ENCODE results near the gene C15orf61. TPM values are rescaled to one million over a fixed set of nuclear protein-coding genes. Genes with fewer than 3 reads are reported as not detected.

The C15orf61 gene
- total RNA-seq, 1 experiment from 2014 or later: 3.9 TPM

GRCh38 chr15:67578020-67578600 is 57.2 kb downstream of the C15orf61 start:
- ChIA-PET CTCF (no interaction called here), POLR2A (ENCODE audit: unreplicated experiment) (no interaction called here)
- no peaks in the 10 kb centered on the region for H3K9me2 ChIP-seq (replicated peaks; ENCODE audit: low read length)
- TF ChIP-seq EZH2phosphoT487 (IDR thresholded peaks at IDR 0.05; ENCODE audit: borderline replicate concordance, low read length): no peak
- TF ChIP-seq, protein P1, sequence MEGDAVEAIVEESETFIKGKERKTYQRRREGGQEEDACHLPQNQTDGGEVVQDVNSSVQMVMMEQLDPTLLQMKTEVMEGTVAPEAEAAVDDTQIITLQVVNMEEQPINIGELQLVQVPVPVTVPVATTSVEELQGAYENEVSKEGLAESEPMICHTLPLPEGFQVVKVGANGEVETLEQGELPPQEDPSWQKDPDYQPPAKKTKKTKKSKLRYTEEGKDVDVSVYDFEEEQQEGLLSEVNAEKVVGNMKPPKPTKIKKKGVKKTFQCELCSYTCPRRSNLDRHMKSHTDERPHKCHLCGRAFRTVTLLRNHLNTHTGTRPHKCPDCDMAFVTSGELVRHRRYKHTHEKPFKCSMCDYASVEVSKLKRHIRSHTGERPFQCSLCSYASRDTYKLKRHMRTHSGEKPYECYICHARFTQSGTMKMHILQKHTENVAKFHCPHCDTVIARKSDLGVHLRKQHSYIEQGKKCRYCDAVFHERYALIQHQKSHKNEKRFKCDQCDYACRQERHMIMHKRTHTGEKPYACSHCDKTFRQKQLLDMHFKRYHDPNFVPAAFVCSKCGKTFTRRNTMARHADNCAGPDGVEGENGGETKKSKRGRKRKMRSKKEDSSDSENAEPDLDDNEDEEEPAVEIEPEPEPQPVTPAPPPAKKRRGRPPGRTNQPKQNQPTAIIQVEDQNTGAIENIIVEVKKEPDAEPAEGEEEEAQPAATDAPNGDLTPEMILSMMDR (conservative IDR thresholded peaks at IDR 0.05; ENCODE audit: low read depth, low read length): no peak
- no peak for TF ChIP-seq EZH2 (IDR thresholded peaks at IDR 0.05; ENCODE audit: low read length, unreplicated experiment)
- H3F3A ChIP-seq (ENCODE audit: low read length, unreplicated experiment): no peaks in the 10 kb centered on the region
- no TSS peak for BruUV-seq (replicated peaks)
- no peak overlapping the region for H3K9ac ChIP-seq (ENCODE audit: low read length)
- no peak overlapping the region for H3K4me3 ChIP-seq (ENCODE audit: low read length)
- H3K4me1 ChIP-seq (ENCODE audit: insufficient read depth, low read length): no peaks in the 10 kb centered on the region
- no peaks in the 10 kb centered on the region for H3K36me3 ChIP-seq (ENCODE audit: low read depth, low read length)
- H3K9me3 ChIP-seq (ENCODE audit: low read length): no peaks in the 10 kb centered on the region
- H3K27ac ChIP-seq (ENCODE audit: low read length): no peak overlapping the region
- intact Hi-C loops (cut with micrococcal nuclease): no loop called here
- H2AFZ ChIP-seq (ENCODE audit: low read length): no peak overlapping the region
- DNase-seq: no peak
- no peak for ATAC-seq
- H4K20me1 ChIP-seq (ENCODE audit: low read length): no peaks in the 10 kb centered on the region
- no peaks in the 10 kb centered on the region for H3K79me2 ChIP-seq (ENCODE audit: low read length)
- no peak overlapping the region for H3K4me2 ChIP-seq (ENCODE audit: low read length)
- no peaks in the 10 kb centered on the region for H3K27me3 ChIP-seq (ENCODE audit: low read length)

DNA sequence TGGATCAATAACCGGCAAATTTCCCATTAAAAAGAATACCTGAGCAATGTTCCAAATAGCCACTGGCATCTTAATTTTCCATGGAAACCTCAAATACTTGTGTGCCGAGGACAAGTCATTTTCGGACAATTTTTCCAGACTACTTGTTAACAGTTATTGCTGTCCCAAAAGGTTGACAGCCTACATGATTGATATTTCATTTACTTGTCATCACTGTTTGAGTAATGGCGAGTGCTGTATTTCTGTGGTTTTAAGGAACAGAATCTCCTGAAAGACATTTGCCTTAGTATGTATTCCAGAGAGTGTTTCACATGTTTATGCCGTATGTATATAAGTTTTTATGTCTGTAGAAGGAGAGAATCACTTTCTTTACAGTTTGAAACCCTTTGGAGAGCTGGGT is 58.2 kb downstream of the C15orf61 start:
- no peak overlapping the region for H3K9ac ChIP-seq (ENCODE audit: low read length)
- ChIA-PET POLR2A (ENCODE audit: unreplicated experiment) (no interaction called here), CTCF (no interaction called here)
- H3K4me3 ChIP-seq (ENCODE audit: low read length): no peak overlapping the region
- no peaks in the 10 kb centered on the region for H3K79me2 ChIP-seq (ENCODE audit: low read length)
- no peaks in the 10 kb centered on the region for H3F3A ChIP-seq (ENCODE audit: low read length, unreplicated experiment)
- H3K9me2 ChIP-seq (replicated peaks; ENCODE audit: low read length): no peaks in the 10 kb centered on the region
- no peaks in the 10 kb centered on the region for H3K27me3 ChIP-seq (ENCODE audit: low read length)
- H3K9me3 ChIP-seq (ENCODE audit: low read length): no peaks in the 10 kb centered on the region
- no peak overlapping the region for H3K27ac ChIP-seq (ENCODE audit: low read length)
- H2AFZ ChIP-seq (ENCODE audit: low read length): no peak overlapping the region
- DNase-seq (no peak), ATAC-seq (no peak)
- no peak overlapping the region for H3K4me2 ChIP-seq (ENCODE audit: low read length)
- H3K36me3 ChIP-seq (ENCODE audit: low read depth, low read length): no peaks in the 10 kb centered on the region
- TF ChIP-seq, protein P1 (conservative IDR thresholded peaks at IDR 0.05; ENCODE audit: low read depth, low read length): no peak
- TF ChIP-seq EZH2phosphoT487 (IDR thresholded peaks at IDR 0.05; ENCODE audit: borderline replicate concordance, low read length): no peak
- no peak for TF ChIP-seq EZH2 (IDR thresholded peaks at IDR 0.05; ENCODE audit: low read length, unreplicated experiment)
- no TSS peak for BruUV-seq (replicated peaks)
- no peaks in the 10 kb centered on the region for H4K20me1 ChIP-seq (ENCODE audit: low read length)
- intact Hi-C loops (cut with micrococcal nuclease): no loop called here
- no peaks in the 10 kb centered on the region for H3K4me1 ChIP-seq (ENCODE audit: insufficient read depth, low read length)

Other genes with a start within 250 kb of the C15orf61 start
- 4.0 and 5.5 TPM in 2 replicates for gene MAP2K5, start 21.6 kb downstream of the C15orf61 start, total RNA-seq (2014; rRNA removed)